ENCODE data around the gene FSIP1.

Gene FSIP1

DNA sequence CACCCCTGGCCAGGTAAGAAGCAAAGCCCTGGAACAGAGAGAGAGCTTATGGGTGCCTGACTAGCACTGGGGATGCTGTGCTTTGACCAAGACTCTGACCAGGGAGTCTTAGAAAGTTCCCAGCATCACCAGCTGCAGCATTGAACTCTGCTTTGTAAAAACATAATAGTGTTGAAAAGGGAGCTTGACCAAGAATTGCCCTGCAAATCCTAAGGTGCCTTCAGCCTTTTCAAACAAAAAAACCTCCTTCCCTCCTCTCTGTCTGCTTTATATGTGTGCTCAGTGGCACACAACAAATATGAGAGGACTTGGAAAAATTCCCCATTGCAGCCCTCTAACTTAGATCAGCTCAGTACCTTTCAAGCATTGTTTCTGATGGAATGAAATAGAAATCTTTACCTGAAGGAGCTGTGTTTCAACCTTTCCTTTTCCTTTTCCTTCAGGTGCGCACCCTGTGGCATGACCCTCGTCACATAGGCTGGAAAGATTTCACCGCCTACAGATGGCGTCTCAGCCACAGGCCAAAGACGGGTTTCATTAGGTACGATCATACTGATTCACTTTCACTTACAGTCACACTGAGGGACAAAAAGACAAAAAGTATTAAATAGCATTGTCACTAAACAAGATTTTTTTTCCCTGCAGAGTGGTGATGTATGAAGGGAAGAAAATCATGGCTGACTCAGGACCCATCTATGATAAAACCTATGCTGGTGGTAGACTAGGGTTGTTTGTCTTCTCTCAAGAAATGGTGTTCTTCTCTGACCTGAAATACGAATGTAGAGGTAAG is 188.8 kb downstream of the FSIP1 start:
- DNase-seq (ENCODE audit: low read depth) = no peak

DNA sequence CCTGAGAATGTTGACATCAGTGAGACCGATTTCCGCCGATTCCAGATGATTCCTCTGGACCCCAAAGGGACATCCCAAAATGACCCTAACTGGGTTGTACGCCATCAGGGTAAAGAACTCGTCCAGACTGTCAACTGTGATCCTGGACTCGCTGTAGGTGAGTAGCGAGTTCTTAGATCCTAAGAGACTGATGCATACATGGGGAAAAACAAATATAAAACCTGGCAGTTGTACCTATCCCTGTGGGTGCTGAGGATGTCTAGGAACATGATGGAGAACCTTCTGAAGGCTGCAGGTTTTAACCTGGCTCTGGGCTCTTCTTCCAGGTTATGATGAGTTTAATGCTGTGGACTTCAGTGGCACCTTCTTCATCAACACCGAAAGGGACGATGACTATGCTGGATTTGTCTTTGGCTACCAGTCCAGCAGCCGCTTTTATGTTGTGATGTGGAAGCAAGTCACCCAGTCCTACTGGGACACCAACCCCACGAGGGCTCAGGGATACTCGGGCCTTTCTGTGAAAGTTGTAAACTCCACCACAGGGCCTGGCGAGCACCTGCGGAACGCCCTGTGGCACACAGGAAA is 189.5 kb downstream of the FSIP1 start:
- DNase-seq (ENCODE audit: low read depth) = no peak

DNA sequence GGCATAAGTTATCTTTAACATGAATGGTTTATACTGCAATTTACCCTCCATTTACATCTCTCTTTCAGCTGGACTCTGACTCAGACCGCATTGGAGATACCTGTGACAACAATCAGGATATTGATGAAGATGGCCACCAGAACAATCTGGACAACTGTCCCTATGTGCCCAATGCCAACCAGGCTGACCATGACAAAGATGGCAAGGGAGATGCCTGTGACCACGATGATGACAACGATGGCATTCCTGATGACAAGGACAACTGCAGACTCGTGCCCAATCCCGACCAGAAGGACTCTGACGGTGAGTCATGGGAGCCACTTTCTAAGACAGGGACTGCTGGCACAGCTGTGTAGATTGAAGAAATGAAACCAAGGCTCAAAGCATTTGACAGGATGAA is 190.1 kb downstream of the FSIP1 start:
- no peak for DNase-seq (ENCODE audit: low read depth)

- no peak for DNase-seq (ENCODE audit: low read depth)
Observed at GRCh38 chr15:39591896-39592315, 190.7 kb downstream of the FSIP1 start.

- no peak for DNase-seq (ENCODE audit: low read depth)
Observed at GRCh38 chr15:39591141-39591895, 191.3 kb downstream of the FSIP1 start.

GRCh38 chr15:39589815-39590644 is 192.6 kb downstream of the FSIP1 start:
- no peak for DNase-seq (ENCODE audit: low read depth)

DNA sequence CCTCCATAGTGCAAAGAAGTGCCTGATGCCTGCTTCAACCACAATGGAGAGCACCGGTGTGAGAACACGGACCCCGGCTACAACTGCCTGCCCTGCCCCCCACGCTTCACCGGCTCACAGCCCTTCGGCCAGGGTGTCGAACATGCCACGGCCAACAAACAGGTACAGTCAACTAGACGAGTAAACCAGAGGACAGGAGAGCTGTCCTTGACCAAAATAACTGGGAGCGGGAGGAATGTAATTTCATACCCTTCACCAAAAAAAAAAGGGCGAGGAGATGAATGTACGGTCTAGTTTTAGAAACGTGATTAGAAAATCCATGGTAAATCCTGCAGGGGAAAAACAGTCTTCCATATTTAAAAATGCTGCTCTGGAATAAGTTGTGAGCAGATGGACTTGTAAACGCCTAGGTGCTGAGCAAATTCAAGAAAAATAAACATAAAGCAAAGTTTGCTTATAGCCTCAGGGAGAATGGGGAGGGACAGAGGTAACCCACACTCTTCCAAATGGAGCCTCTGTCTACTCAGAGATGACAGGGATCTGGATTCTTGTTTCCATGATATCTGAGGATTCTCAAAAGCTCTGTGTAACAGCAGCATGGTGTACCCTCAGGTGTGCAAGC is 193.3 kb downstream of the FSIP1 start:
- no peak for DNase-seq (ENCODE audit: low read depth)

GRCh38 chr15:39588531-39589192 is 194.0 kb downstream of the FSIP1 start:
- no peak for DNase-seq (ENCODE audit: low read depth)

- no peak for DNase-seq (ENCODE audit: low read depth)
Observed at GRCh38 chr15:39587731-39588530, 194.7 kb downstream of the FSIP1 start.

DNA sequence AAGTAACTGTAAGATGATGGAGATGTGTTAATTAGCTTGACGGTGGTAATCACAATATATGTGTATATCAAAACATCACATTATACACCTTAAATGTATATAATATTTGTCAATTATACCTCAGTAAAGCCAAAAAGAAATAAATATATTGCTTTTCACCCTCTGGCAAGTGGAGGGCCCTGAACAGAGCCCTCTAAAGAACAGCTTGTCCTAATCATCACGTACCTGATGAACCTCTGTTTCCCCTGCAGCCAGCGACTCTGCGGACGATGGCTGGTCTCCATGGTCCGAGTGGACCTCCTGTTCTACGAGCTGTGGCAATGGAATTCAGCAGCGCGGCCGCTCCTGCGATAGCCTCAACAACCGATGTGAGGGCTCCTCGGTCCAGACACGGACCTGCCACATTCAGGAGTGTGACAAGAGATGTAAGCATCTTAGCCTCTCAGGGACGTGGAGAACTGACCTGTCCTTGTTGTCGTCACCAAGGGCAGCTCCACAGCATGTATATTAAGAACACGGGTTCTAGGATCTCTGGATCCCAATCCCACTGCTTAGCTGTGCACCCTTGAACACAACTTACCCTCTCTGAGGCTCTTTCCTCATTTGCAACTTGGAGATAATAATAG is 195.4 kb downstream of the FSIP1 start:
- DNase-seq (ENCODE audit: low read depth) = no peak

DNA sequence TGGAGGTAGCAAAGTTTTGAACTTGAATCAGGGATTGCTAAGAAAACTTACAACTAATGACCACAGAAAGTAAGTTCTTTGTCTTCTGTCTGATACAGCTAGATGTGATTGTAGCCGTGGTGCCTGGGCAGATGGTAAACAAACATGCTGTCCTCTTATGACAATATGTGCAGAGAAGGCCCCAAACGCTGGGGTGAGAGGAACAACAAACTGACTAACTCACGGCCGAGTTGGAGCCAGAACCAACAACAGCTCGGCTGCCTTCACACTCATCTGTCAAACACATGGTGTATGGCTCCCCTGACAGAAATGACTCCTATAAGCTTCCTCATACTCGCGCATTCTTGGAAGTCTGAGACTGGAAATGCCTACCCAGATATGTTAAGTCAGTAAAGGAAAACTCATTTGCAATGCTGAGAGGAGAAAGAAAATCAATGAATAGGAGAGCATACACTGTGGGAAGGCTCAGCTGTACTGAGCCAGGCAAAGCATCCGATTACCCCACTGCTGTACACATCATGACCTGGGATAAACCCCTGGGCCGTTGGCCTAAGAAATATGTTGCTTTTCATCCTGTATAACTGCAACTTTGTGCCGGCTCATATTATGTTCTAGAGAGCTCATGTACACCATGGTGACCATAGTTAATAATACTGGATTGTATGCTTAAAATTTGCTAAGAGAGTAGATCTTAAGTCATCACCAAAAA is 196.1 kb downstream of the FSIP1 start:
- DNase-seq (ENCODE audit: low read depth) = no peak

DNA sequence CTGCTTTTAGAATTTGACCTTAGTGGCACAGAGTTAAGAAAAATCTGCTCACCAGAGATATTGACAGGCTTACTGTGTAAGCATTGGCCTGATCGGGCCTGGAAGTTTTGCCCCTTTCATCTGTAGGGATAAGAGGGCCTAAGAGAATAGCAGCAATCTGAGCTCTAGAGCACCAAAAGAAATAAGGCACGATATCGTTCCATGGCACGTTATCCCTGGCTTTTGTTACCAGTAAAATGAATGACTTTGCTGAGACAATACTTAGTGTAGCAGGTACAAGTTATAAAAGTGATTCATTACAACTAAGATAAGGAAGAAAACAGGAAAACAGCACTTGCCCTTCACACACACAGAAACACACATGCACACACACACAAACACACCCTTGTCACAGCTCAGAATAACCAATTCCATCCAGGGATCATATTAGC is 196.8 kb downstream of the FSIP1 start:
- no peak for DNase-seq (ENCODE audit: low read depth)

- no peak for DNase-seq (ENCODE audit: low read depth)
Observed at GRCh38 chr15:39585389-39585841, 197.2 kb downstream of the FSIP1 start.

DNA sequence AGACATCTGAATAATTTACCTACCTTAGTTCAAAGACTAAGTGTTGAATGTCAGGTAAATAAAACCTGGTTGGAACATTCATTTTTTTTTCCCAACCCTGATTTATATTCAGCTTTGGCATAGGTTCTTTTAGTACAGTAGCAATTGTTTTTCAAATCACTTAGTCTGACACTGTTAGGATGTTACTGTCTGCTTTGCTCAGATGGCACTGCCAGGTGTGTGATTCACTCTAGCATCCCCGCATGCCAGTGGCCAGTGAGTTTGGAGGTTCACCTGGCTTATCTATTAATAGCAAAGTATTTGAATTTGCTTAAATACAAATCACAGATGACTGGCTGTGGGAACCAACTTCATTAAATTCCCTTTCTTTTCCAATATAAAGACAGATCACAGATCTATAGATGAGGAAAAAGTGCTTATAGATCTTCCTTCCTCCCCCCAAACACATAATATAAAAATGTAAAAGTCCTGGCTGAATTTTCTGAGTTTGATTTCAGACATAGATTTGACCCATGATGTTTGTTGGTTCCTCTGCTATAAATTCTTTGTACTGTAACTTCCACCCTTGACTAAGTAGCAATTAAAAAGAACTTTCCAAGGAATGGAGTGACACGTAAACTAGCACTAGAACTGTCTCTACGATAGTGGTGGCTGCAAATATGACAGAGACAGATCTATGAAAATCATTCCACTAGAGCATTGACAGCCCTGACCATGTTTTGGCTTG is 197.8 kb downstream of the FSIP1 start:
- no peak for DNase-seq (ENCODE audit: low read depth)

- DNase-seq (ENCODE audit: low read depth) = no peak
Observed at GRCh38 chr15:39584266-39584659, 198.4 kb downstream of the FSIP1 start.

- DNase-seq (ENCODE audit: low read depth) = no peak
Observed at GRCh38 chr15:39583596-39584265, 198.9 kb downstream of the FSIP1 start.

DNA sequence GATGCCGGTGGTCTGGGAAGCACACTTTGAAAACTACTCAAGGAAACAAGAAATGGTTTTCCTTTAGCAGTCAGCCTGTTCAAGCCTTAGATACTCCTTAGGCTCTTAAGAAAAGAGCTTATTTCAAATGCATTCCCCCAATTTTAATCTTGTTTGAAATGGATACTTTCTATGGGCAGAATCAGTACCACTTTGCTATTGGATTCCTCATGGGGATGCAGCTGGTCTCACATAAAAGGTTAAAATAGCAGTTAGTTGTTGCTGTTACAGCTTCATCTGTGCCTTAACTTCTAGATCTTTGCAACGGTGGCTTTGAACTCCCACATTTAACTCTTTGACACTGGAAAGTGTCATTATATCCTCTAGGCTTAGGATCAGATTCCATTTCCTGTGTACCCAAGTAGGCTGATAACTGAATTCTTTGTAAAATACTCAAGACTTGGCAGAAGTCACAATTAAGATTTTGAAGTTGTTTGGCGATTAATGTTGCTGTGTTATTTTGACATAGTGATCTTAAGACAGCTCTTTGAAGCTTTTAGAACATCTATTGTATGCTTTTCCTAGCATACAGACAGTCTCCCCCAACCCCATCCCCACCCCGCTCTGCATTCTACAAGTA is 199.6 kb downstream of the FSIP1 start:
- no peak for DNase-seq (ENCODE audit: low read depth)

All from non-pigmented ciliary epithelial cell (primary cell).